NCI-H2081 treated with DMSO at 0.1 percent for 48 hours (cell line): ENCODE results near the gene SGTA.

Experiments
- DNase-seq: peaks from one replicate; lab custom pipeline; 2025; lab: John Stamatoyannopoulos, UW

The SGTA gene

DNA sequence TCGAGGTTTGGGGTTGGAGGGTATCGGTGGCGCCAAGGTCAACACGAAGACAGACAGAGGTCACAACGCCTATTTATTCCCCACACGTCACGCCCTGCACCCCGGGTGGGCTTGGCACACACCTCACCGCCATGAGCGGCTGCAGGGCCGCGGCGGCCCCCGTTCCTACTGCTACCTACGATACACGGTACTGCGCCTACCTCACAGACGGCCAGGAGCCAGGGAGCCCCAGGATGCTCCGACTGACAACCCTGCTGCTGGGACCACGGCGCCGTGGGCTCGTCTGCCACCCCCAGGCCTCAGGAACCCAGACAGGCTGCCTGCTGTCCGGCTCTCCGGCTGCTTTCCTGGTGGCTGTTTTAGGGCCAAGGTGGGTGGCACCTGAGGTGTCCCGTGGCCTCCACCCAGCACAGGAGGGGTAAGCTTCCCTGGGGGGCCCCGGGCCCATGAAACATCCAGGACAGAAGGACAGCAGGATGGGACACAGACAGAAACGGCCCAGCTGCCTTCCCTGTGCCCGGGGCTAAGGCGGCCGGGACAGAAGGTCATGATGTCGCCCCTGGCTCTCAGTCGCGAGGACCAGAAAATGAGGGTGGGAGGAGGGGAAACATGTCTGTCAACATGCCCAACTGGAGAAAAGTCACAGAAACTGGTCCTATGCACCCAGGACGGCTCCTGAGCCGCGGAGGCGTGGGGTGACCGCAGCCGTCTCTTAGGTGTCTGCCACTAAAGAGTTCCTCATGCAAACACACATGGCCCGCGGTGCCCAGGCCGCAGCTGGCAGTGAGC lies 28.2 kb downstream of the SGTA start:
- DNase-seq, result no peak

DNA sequence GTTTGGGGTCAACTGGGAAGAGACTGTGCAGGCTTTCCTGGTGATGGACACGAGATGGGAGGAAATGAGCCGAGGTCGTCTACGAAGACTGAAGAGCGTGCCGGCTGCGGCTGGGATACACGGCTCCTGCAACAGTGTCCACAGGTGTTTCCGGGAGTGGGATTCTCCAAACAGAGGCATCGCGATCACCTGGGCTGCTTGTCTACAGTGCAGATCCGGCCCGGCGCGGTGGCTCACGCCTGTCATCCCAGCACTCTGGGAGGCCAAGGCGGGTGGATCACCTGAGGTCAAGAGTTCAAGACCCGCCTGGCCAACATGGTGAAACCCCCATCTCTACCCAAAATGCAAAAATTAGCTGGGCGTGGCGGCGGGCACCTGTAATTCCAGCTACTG lies 31.6 kb downstream of the SGTA start:
- no peak for DNase-seq

DNA sequence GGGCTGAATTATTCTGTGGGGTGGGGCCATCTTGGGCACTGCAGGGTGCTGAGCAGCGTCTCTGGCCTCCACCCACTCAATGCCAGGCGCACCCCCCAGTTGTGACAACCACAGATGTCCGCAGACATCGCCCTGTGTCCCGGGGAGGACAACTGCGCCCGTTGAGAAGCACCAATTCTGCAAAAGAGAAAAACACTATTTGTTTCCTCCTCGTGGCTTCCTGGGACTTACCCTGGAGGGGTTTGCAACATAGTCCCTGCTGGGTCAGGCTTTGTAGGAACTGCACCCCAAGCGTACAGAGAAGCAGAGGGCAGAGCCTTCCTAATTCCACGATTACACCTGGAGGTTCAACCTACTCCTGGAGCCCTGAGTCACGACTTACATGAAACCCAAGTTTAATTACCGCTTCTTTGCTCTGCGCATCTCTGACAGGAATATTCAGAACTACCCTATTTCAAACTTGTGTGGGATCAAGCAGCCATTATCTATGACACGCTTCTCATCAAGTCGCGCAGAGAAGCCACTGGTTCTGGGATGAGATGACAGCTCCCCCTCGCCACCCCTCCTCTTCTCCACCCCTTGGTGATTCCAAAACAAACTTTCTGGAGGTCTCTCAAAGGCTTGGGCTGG lies 32.1 kb downstream of the SGTA start:
- DNase-seq, result no peak

DNA sequence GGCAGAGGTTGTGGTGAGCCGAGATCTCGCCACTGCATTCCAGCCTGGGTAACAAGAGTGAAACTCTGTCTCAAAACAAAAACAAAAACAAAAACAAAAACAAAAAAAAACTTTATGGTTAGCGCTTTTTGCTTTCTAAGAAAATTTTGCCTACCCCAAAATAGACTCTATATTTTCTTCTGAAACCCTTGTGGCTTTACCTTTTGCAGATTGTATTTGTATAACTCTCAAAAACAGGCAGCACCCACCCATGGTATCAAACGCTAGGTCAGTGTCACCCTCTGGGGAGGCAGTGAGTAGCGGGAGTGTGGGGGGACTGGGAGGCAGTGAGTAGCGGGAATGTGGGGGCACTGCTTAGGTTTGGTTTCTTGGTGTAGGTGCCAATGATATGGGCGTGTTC lies 35.7 kb downstream of the SGTA start:
- DNase-seq, result no peak

DNA sequence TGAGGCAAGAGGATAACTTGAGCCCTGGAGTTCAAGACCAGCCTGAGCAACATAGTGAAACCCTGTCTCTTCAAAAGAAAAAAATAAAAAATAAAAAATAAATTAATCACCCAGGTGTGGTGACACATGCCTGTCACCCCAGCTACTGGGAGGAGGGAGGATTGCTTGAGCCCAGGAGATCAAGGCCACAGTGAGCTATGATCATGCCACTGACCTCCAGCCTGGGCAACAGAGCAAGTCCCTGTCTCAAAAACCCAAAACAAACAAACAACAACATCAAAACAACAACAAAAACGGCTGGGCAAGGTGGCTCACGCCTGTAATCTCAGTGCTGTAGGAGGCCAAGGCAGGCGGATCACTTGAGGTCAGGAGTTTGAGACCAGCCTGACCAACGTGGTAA lies 39.0 kb downstream of the SGTA start:
- no peak for DNase-seq

DNA sequence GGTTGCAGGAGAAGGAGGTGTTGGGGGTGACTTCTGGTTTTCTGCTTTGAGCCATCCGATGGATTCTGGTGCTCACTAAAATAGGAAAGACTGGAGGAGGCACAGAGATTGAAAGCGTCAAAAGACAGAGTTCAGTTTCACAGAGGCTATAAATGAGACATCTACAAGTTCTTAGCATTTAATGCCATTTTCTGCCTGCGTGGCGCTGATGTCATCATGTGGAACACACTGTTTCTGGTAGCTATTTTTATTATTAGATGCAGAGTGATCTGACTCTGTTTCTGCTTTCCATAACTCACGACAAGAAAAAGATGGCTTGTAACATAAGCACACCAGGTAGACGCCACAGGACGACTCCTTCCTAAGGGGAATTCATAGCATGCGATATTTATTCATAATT lies 40.0 kb downstream of the SGTA start:
- DNase-seq, result no peak

DNA sequence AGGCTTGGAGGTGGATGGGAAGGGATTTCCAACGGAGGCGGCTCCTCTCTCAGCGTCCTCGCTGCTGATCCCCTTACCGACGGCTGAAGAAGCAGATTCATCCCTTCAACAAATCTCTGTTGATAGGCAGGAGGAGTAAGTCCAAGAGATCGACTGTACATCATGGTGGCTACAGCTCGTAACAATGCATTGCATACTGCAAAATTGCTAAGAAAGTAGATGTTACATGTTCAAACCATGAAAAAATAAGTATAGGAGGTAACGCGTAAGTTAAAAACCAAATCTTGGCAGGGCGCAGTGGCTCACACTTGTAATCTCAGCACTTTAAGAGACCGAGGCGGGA lies 42.8 kb downstream of the SGTA start:
- DNase-seq, result no peak

DNA sequence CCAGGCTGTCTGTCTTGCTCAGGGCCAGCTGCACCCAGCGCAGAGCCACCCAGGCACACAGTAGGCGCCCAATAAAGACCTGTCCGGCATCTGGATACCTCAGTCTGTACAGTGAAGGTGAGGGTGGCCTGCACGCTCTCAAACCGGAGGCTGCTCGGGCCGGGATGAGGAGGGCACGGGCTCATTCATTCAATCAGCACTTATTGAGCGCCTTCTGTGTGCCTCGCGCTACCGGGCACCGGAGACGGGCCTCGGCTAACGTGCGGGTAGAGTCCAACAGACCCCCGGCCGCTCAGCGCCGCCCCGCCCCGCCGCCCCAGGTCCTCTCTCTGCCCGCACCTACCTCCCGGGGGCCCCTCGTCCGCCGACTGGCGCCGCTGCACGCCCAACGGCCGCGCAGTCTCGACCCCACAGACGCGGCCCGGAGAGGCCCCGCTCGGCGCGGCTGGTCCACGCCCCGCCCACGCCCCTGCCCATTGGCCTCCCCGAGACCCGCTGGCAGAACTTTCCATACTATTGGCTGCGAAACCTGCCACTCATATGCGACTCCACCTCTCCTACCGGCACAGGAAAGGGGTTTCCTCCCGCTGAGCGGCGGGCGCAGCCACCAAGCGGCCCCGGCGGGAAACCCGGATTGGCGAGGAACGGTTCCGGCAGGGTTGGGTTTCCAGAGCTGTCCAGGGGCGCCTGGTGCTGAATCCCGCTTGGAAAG lies 43.3 kb downstream of the SGTA start, which contains the start of gene SLC39A3:
TSS of gene SLC39A3 (minus strand) at position 416 of the 712 bp plus-strand sequence. CDS start 2,760 bp downstream, outside the sequence.
- peak; percentile 73 for DNase-seq

DNA sequence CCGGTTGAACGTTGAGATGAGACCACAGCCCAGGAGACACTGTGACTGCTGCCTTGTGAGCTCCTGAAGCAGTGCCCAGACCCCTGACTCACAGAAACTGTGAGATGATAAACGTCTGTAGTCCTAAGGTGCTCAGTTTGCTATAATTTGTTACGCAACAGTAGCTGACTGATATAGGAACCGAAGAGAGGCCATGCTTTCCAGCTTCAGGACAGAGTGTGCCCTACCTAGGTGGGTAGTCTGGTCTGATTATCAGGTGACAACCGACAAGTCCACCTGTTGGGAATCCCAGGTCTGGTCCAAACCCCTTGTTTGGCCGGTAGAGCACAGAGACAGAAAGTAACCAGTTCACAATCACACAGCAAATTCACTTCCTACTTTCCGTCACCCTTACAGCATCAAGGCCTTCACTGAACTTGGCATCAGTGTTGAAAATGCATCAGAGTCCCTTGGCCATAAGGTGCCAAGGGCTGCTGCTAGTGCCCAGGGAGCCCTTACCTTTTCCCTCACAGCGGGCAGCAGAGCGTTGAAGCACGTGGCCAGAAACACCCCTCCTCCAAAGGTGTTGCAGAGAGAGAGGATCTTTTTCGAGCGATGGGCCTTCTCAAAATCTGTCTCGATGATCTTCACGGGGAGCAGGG lies 46.4 kb downstream of the SGTA start:
- no peak for DNase-seq

DNA sequence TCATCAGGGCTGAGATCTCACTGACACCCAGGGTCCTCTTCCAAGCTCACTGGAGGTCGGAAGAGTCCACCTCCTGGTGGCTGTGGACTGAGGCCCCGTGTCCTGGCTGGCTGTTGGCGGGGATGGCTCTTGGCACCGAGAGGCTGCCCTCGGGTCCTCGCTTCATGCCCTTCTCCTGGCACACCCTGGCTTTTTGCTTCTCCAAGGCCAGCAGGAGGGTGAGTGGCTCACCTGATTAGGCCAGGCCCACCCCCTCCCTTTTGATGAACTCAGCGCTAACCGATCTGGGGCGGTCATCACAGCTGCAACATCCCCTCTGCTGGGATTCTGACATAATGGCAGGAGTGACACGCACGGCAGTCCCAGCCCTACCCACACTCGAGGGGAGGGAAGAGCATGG lies 47.7 kb downstream of the SGTA start:
- no peak for DNase-seq

DNA sequence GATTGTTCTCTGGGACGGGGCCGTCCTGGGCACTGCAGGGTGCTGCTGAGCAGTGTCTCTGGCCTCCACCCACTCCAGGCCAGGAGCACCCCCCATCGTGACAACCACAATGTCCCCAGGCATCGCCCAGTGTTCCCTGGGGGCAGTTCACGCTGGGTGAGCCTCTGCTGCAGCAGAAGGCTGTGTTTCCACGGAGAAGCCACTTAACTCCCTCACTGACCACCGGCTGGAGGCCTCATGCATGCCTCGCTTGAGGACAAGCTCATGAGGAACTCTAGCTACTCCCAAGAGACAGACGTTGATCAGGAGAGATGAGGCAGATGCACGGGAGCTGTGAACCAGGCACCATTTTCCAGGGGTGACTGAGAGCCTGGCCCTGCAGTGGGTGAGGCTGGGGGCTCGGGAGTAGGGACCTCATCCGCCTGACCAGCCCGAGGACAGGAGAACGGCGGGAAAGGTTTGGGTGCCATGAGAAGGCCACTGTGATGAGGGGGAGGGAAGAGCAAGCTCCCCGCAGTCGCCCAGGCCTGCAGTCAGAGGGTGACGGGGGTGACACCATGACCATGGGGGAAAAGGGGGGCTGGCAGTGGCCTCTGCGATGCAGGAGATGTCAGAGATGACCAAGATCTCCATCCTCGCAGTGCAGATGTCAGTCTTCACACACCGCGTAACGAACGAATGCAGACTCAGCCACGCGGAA lies 48.3 kb downstream of the SGTA start:
- no peak for DNase-seq

DNA sequence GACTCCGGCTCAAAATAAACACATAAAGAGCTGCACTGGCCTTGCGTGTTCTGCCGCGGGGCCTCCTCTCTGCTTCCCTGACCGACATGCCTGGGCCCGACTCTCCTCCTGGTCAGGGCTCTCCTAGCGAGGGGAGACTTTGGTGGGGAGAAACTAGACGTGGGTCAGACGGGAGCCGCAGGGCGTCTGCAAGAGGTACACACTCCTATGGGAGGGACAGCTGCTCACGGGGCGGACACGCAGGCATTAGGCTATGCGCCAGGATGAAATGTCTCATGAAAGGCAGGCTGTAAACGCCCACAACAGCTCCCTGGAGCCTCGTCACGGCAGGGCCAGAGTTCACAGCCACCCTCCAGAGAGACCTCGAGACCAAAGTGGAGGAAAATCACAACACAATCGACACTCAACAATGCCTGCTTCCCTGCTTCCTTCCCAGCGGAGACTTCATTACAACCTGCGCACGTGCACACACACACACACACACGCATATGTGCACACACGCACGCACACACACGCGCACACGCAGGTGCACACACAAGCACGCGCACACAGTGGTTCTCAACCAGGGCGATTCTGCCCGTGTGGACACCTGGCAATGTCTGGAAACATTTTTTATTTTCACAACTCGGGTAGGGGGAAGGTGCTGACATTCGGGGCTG lies 49.0 kb downstream of the SGTA start:
- no peak for DNase-seq

DNA sequence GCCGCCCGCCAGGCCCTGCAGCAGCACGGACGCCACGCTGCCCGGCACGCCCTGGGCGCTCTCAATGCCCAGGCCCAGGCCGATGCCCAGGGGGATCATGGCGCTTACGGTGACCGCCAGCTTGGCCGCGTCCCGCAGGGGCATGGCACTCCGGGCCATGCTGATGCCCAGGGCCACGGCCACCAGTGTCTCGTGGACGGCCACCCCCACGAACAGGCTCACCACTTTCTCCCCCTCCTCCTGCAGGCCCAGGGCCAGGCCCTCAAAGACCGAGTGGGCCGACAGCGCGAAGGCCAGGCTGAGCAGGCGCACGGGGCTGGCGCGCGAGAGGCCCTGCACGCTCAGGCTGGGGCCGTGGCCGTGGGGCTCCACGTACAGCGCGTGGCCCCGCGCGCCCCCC lies 50.2 kb downstream of the SGTA start:
- no peak for DNase-seq

DNA sequence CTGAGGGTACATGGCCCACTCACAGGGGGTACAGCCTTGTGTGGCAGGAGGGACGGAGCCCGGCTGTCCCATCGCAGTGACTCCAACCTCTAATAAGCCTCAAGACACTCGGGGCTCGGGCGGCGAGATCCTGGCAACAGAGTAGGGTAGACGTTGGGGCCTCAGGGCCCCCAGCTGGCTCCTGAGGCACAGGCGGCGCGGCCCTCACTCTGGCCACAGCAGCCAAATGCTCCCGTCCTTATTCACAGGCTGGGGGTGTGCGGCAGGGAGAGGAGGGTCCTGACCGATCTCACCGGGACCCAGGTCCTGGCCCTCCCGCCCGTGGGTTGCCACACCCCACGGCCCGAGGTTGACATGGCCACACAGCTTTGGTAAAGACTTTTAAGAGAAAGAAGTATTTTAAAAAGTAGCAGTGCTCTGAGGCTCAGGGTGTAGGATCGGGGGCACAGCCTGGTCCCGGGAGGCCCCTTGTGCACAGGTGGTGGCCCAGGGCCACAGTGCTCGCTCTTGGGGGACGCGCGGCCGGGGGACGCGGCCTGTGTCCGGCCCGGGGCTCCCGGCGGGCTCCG lies 50.8 kb downstream of the SGTA start:
- DNase-seq, result no peak

DNA sequence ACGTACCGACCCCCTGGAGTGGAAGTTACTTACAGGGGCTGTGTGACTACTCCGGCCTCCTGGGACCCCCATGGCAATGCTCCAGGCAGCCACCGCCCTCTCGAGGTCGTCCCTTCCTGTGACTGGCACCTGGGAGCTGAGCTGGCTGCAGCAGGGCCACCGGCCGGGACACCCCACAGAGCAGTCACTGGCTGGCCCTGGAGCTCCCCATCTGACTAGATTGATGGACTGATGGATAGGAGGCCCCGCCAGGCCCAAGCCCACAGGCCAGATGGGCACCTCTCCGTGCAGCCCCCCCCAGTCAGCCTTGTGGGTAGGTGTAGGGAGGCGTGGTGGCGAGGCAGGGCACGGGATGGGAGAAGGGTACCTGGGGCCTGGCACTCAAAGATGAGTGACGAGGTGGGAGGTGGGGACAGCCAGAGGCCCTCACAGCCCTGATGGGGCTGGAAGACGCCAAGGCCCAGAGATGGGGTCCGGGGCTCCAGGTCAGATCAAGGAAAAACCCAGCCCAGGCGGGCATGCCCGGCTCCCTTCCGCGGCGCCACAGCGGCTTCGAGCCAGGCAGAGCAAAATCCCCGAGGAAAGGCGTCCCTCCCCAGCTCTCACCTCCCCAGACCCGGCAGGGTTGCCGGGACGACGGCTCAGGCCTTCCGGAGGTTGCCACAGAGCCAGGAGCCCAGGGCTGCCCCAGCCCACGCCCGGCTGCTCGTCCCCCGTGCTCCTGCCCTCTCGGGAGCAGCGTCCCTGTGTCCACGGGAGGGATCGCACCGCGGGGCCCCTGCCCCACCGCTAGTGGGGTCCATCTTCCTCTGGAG lies 51.7 kb downstream of the SGTA start:
- DNase-seq, result no peak

DNA sequence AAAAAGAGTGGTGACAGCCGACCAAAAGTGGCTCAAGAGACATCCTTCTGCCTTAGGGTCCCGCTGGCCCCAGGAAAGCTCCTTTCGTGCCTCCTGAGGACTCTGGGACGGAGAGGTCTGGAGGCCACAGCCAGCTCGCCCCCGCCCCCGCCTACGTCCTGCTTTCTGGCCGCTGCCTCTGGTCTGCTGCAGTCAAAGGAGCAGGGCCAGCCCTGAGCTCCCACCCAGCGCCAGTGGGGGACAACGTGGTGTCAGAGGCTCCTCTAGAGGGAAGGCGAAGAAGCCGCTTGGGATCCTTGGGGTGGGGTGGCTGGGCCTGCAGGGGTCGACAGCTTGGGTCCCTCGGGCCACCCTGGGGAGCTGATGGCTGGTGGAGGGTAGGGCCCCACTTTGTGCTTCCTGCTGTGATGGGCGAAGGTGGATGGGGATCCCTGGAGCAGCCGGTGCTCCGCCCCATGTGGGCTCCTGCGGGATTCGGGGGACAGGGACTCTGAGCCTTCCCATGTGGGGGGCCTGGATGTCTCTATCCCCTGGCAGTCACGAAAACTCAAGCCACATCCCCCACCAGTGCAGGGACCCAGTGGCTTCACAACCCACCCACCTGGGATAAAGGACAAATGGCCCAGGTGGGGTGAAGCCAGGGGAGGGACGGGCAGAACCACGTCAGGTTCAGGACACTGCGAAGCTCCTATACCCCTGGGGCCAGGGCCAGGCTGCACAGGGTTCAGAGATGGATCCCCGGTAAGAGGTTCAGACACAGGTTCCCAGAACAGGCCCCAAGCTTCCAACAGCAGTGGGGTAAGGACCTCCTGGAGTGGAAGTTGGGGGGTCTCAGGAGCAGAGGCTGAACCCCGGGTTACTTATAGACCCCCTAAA lies 52.9 kb downstream of the SGTA start:
- no peak for DNase-seq

DNA sequence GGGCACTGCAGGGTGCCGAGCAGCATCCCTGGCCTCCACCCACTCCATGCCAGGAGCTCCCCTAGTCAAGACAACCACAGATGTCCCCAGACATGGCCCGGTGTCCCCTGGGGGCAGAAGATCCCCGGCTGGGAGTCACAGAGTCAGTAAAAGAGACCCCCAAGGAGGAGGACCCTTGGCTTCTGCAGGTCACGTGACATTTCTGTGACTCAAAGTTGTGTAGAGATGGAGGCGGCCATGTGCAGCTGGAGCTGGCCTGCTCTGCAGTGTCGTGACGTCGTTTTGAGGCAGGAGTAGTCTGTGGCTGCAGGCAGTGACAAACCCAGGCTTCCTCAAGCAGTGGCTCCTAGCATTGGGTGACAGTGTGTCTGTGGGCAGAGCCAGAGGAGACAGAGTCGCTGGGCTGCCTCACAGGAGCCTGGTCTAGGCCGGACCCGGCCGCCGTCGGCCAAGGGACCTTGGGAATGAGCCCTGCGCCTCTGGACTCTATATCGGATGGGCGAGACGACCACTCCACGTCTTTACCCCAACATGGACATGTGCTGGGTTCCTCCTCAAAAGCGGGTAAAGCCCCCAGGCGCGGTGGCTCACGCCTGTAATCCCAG lies 54.2 kb downstream of the SGTA start:
- DNase-seq, result no peak

DNA sequence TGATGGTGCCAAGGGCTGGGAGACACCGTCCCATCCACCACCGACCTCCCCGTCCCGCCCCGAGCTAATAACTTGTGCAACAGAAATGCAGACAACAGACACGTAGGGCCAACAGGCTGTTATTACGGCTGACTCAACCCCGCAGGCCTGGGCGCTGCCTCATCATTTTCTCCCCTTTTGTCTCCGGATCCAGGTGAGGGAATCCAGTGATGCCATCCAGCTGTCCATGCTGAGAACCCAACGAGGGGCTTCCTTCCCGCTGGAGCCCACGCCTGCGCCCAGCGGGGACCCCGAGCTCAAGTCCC lies 55.5 kb downstream of the SGTA start:
- DNase-seq, result no peak
